HL-60 (cell line): Measurements from ENCODE around the gene SLC1A7.

Experiments
- GABPA ChIP-seq: IDR thresholded peaks from 2 replicates; pipeline ENCODE4 v1.6.1; 2012; ENCODE audit warnings: low read depth
- SPI1 ChIP-seq: IDR thresholded peaks from 2 replicates; pipeline ENCODE4 v1.6.1; 2012; ENCODE audit warnings: low read depth, mild to moderate bottlenecking, borderline replicate concordance
- TF ChIP-seq, protein P1 (sequence below): IDR thresholded peaks from one replicate; pipeline ENCODE4 v1.5.1; 2011; ENCODE audit warnings: low read length, control low read depth, inconsistent platforms; ENCODE audit not compliant: insufficient read depth
- TF ChIP-seq, protein P2 (sequence below): IDR thresholded peaks from 2 replicates; pipeline ENCODE4 v1.6.1; 2012; ENCODE audit warnings: low read depth; ENCODE audit not compliant: insufficient replicate concordance

DNA sequence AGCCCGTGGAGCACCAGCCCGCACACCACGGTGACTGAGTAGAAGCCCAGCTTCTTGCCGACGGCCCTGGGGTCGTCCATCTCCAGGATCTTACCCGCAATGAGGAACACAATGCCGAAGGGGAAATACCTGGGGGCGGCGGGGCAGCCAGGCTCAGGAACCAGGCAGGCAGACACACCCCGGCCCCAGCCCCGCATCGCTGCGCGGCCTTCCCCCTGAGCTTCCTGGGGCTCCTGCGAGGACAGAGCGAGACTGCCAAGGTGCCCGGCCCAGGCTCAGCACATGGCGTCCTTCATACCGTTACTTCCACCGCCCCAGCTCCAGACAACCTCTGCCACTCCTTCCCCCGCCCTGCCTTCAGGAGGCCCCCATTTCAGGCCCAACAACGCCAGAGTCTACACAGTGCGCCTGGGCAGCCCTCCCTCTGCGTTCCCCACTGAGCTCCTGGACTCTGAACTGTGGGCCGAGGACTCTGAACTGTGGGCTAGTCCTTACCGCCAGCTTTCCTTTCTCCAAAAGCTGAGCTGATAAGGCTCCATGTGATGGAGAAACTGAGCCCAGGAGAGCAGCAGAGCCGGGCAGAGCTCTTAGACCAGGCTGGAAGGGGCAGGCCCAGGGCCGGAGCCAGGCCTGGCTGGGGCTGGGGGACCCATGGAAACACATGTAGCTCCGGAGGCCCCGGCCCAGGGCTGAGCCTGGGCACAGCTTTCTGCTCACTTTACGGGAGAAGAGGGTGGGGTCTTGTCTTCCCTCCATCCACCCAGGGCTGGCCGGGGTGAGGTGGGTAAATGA, 49.6 kb downstream of the SLC1A7 start:
- TF ChIP-seq, protein P1, sequence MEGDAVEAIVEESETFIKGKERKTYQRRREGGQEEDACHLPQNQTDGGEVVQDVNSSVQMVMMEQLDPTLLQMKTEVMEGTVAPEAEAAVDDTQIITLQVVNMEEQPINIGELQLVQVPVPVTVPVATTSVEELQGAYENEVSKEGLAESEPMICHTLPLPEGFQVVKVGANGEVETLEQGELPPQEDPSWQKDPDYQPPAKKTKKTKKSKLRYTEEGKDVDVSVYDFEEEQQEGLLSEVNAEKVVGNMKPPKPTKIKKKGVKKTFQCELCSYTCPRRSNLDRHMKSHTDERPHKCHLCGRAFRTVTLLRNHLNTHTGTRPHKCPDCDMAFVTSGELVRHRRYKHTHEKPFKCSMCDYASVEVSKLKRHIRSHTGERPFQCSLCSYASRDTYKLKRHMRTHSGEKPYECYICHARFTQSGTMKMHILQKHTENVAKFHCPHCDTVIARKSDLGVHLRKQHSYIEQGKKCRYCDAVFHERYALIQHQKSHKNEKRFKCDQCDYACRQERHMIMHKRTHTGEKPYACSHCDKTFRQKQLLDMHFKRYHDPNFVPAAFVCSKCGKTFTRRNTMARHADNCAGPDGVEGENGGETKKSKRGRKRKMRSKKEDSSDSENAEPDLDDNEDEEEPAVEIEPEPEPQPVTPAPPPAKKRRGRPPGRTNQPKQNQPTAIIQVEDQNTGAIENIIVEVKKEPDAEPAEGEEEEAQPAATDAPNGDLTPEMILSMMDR, result no peak
- TF ChIP-seq SPI1 (no peak), GABPA (no peak)
- TF ChIP-seq, protein P2, sequence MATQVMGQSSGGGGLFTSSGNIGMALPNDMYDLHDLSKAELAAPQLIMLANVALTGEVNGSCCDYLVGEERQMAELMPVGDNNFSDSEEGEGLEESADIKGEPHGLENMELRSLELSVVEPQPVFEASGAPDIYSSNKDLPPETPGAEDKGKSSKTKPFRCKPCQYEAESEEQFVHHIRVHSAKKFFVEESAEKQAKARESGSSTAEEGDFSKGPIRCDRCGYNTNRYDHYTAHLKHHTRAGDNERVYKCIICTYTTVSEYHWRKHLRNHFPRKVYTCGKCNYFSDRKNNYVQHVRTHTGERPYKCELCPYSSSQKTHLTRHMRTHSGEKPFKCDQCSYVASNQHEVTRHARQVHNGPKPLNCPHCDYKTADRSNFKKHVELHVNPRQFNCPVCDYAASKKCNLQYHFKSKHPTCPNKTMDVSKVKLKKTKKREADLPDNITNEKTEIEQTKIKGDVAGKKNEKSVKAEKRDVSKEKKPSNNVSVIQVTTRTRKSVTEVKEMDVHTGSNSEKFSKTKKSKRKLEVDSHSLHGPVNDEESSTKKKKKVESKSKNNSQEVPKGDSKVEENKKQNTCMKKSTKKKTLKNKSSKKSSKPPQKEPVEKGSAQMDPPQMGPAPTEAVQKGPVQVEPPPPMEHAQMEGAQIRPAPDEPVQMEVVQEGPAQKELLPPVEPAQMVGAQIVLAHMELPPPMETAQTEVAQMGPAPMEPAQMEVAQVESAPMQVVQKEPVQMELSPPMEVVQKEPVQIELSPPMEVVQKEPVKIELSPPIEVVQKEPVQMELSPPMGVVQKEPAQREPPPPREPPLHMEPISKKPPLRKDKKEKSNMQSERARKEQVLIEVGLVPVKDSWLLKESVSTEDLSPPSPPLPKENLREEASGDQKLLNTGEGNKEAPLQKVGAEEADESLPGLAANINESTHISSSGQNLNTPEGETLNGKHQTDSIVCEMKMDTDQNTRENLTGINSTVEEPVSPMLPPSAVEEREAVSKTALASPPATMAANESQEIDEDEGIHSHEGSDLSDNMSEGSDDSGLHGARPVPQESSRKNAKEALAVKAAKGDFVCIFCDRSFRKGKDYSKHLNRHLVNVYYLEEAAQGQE, result no peak
